HG02852 (cell line): ENCODE data around the gene CHTOP.
"Not testable (repeated sequence)": the region's sequence is repeated elsewhere in the genome, so short reads cannot be mapped to it uniquely, and the experiment has no call there.

Source experiments
- ATAC-seq: cut with Tn5 transposase; IDR thresholded peaks from one replicate; pipeline ENCODE4 v1.9.1; 2021; ENCODE audit warnings: mild to moderate bottlenecking, moderate library complexity; ENCODE audit not compliant: unreplicated experiment

CHTOP gene

GRCh38 chr1:153630384-153630783 is 3.5 kb upstream of the CHTOP start:
- ATAC-seq = no peak

GRCh38 chr1:153631047-153632022 is 2.5 kb upstream of the CHTOP start:
- ATAC-seq = no peak

DNA sequence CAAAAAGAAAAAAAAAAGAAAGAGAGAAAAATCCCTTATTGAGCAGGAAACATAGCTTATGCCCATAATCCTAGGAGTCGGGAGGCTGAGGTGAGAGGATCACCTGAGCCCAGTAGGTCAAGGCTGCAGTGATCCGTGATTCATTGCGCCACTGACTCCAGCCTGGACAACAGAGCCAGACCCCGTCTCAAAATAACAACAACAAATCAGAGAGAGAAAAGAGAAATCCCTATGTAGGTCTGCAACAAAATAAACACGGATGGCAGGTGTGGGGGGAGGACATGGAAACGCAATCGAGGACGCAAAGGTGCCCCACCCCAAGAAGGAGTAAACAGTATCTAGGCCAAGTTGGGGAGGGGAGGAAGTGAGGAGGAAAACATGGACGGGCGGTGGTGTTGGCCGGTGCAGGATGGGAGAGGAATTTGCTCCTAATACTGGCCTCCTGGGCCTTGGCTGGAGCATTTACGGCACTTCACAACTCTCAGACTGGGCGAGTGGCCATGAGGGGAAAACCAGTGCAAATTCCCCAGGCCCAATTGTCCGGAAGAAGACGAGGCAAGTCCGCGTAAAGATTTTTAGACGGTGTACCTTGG is 609 bp upstream of the CHTOP start:
- peak; percentile 4 for ATAC-seq

- ATAC-seq = no peak
These were observed 2.0 kb downstream of the CHTOP start for GRCh38 chr1:153635872-153636271.

DNA sequence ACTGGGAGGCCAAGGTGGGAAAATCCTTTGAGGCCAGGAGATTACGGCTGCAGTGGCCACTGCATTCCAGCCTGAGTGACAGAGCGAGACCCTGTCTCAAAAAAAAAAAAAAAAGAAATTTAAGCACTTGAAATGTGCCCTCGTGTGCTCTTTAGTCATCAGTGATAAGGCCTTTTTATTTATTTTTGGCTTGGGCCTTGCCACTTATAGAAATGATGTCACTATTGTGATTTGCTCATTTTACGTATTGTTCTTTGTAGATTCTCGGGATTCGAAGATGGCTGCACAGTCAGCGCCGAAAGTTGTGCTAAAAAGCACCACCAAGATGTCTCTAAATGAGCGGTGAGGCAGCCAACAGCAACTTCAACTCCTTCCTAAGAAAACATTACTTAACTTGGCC is 2.4 kb downstream of the CHTOP start:
- no peak for ATAC-seq

GRCh38 chr1:153638261-153638660 is 4.4 kb downstream of the CHTOP start:
- no peak for ATAC-seq

GRCh38 chr1:153639280-153639679 is 5.4 kb downstream of the CHTOP start:
- no peak for ATAC-seq

DNA sequence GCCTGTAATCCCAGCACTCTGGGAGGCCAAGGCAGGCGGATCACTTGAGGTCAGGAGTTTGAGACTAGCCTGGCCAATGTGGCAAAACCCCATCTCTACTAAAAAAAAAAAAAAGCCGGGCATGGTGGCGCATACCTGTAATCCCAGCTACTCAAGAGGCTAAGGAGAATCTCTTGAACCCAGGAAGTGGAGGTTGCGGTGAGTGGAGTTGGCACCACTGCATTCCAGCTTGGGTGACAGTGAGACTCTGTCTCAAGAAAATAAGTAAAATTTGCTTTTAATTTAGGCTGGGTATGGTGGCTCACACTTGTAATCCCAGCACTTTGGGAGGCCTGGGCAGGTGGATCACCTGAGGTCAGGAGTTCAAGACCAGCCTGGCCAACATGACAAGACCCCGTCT is 6.3 kb downstream of the CHTOP start:
- not testable (repeated sequence) for ATAC-seq

DNA sequence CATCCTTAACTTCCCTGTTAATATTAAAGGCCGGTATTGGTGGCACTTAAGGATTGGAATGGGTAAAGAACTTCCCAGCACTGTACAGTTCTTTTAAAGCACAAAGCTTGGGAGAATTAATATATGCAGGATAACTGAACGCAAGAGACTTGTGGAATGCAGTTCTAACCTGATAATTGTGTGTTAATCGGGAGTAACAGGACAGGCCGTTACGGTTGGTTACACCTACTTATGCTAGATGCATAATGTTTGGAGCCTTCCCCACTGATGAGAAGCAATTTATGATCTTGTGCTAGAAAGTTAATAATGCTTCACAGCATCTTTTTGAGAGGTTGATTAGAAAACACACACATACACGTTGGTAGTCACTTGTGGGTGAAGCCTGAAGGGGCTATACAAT is 7.0 kb downstream of the CHTOP start:
- ATAC-seq = no peak

DNA sequence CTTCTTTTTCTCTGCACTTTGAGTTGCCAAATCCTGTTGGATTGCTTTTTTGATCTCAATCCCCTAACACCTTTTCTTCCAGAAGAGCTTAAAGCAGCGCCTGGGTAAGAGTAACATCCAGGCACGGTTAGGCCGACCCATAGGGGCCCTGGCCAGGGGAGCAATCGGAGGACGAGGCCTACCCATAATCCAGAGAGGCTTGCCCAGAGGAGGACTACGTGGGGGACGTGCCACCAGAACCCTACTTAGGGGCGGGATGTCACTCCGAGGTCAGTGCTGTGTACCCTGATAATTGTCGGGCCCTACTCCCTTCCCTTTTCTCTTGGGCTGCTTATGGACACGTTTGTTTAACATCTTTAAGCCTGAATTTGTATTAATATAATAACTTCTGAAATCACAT is 8.3 kb downstream of the CHTOP start:
- ATAC-seq = no peak

DNA sequence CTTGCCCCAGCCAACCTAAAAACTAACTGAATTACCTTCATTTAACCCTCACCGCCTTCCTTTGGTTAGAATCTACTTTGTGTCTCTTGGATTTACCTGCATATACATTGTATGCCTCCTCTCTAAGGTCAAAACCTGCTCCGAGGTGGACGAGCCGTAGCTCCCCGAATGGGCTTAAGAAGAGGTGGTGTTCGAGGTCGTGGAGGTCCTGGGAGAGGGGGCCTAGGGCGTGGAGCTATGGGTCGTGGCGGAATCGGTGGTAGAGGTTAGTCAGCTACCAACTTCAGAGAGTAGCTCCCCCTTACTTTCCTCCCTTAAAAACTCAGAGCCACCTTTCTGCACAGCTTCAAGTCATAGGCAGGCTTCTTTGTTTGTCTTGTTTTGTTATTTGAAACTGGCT is 9.2 kb downstream of the CHTOP start:
- no peak for ATAC-seq

DNA sequence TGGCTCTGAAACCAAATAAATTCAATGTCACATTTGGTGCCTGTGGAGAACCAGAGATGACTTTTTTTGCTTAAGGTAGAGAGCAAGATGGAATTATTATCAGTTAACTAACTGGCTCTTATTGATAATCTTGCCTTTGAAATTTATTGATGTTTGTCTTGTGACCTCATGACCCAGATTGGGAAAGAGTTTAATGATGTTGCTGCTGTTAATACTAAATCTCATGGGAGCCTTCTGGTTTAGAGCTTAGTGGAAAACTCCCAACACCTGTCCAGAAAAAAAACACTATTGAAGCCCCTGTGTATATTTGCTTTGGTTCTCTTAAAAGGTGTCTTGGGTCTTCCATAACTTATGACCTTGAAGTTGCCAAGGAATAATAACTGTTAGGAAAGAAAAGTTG is 9.9 kb downstream of the CHTOP start:
- ATAC-seq = no peak

- ATAC-seq = no peak
These were observed 12.9 kb downstream of the CHTOP start for GRCh38 chr1:153646672-153647345.

GRCh38 chr1:153647346-153647714 is 13.5 kb downstream of the CHTOP start:
- ATAC-seq = no peak

GRCh38 chr1:153648000-153648643 is 14.3 kb downstream of the CHTOP start:
- ATAC-seq = no peak

DNA sequence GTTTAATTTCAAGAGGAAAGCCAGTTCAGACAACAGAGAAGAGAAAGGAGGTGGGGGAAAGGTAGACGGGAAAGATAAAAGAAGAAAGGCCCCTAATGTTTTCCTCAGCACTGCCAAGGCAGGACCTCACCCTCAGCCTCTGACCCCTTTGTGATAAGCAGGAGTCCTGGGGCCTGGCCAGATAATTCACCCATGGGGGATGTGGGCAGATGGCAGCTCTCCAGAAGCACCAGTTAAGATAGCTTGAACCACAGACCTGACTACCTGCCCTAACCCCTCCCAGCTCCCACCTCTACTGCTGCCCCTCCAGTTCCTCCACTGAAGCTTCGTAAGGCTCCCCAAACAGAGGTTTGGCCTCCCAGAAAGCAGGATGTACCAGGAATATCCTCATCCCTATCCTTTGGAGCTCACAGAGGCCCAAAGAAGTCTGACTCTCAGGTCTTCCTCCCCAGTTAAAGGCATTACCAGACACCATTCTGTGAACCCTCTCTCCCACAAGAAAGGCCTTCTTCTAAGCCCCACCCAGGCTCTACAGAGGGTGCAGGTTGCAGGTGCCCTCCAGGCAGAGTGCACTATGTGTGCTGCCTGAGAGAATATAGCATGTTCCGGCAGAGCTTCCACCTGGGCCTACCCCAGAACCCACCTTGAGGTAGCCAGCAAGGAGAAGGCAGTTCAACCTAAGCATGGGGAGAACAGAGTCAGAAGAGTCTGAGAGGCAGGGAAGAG is 15.4 kb downstream of the CHTOP start:
- ATAC-seq = no peak

- no peak for ATAC-seq
These were observed 16.0 kb downstream of the CHTOP start for GRCh38 chr1:153649863-153650235.

DNA sequence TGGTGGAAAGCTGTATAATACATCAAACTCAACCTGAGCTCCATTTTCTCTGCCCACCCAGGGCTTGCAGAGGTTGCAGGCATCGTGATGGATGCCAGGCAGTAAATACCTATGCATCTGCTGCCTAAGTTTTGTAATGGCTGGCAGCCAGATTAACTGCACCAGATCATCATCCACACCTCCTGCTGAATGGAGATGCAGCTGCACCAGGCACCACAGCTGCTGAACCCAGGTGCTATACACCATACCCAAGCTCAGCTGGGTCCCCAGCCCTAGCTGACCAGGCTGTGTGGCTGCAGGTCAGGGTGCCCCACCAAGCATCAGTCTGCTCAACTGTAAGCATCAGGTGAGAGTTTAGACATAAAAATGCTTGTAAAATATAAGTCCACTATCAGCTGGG is 17.9 kb downstream of the CHTOP start:
- ATAC-seq = no peak

DNA sequence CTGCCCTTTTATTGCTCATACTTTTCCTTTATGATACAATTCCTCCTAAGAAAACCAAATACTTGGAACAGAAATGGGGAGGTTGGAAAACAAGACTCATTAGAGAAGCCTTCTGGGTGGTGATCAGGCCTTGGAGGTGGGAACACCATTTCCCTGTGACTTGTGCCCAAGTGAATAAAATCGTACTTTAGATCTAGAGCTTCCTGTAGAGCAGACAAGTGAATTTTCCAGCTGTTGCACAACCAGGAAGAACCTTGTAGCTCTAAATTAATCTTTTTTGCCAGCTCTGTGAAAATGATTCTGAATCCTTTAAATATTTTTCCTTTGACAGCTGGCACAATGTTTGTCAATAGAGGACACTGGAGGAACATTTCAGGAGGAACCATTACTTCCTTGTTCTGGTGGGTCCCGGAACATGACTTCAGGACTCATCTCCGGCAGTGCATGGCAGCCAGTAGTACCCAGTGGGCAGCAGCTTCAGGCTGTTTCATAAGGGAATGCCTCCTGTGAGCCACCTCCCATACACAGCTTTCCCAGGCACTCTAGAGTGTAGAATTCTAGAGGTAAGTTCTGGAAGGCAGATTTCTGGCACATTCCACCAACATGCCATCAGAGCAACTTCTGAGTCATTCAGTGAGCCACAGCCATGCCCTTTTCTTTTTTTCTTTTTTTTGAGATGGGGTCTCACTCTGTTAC is 19.1 kb downstream of the CHTOP start:
- ATAC-seq = no peak

DNA sequence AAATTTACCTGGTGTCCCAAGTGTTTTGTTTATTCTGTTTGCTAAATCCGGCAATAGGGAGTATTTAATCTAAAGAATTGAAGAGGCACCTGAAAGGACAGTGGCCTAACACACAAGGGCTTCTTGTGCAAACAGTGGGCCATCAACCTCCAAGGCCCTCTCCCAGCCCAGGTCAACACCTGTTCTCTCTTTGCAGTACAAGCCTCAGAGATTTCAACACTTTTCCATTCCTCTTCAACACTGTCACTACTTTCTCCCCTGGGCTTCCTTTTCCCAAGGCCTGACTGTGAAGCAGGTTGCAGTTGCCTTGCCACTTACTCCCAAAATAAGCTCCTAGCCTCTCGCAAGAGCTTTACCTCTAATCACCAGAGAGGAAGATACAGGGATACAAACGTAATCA is 21.5 kb downstream of the CHTOP start:
- ATAC-seq = no peak
